ENCODE measurements around the gene NARS2.
"Not testable (repeated sequence)": the region's sequence is repeated elsewhere in the genome, so short reads cannot be mapped to it uniquely, and the experiment has no call there.

NARS2 gene

DNA sequence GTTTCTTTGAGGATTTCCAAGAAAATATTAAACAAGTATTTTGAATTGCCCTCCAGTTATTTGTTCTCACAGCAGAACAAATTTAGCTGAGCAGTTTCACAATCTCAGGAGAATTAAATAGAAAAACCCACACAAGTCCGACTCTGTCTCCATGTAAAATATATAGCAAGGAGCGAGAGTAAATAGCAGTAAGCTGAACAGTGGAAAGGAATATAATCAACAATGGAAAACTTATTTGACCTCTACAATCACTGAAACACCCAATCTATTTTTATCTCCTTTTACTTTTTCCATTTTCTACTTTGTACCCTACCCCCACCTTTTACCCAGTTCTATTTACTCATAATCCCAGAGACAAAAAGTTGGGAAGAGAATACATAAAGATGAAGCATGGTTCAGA lies 34.4 kb downstream of the NARS2 start:
- DNase-seq, result no peak

DNA sequence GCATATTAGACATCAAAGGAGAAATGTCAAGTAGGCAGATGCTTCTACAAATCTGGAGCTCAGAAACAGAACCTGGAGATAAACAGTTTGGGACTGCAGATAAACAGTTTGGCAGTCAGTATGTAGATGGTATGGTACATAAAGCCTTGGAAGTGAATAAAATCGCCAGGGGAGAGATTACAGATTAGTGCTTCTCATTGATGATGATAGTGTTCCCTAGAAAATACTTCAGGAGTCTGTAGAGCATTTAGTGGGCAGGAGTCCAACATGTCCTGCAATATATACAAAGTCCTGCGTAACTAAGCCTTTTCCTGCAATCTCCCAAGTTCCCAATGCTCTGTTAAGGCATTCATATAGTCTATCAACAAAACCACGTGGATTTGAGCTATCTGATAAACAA lies 35.2 kb downstream of the NARS2 start:
- DNase-seq, result no peak

DNA sequence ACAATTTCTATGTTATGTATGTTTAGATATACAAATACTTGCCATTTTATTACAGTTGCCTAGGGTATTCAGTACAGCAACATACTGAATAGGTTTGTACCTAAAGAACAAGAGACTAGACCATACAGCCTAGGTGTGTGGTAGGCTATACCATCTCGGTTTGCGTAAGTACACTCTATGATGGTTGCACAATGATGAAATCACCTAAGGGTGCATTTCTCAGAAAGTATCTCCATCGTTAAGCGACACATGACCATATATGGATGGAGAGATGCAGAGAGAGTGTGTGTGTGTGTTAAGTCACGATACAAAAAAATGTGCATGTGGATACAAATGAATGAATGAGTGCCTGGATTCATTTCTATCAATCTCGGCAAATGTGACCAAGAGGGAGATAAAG lies 37.7 kb downstream of the NARS2 start:
- DNase-seq, result no peak

DNA sequence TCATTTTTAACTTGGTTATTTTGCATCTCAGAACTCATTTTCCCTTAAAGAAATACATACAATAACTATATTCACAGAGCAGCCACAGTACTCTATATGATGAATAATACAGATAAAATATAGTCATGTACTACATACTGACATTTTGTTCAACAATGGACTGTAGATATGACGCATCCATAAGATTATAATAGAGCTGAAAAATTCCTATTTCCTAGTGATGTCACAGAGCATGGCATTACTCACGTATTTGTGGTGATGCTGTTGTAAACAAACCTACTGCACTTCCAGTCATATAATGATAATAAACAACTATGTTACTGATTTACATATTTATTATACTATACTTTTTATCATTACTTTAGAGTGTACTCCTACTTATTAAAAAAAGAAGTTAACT lies 38.7 kb downstream of the NARS2 start:
- DNase-seq, result no peak

DNA sequence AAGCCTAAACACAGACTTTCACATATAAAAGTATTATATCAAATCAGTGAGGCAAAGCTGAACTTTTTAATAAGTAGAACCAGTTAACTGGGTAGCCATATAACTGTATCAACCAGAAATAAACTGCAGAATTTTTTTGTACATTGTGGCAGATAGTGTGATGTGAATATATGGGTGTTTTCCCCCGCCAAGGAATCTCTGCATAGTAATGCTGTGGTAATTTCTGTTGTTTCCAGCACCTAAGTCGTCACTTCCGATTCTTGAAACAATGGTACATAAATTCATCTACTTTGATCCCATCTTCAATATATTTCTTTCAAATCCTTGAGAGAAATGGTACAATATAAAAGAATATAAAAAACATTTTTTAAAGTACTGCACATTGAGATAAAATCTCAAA lies 39.6 kb downstream of the NARS2 start:
- DNase-seq, result no peak

DNA sequence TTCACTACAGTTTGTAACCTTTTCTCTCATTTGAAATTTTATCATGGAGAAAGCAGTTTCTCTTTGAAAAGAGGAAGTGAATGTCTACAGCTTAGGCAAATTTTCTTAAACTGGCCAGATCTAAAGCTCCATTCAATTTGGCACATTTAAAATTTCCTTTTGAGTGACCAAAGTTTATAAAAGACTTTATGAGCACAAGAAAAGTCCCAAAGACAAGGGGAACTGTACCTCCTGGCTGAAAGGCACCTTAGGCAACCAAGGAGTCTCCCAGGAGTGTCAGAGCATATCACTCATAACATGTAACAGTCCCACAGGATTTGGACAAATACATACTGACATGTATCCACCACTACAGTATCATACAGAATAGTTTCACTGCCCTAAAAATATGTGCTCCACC lies 41.3 kb downstream of the NARS2 start:
- DNase-seq, result no peak

DNA sequence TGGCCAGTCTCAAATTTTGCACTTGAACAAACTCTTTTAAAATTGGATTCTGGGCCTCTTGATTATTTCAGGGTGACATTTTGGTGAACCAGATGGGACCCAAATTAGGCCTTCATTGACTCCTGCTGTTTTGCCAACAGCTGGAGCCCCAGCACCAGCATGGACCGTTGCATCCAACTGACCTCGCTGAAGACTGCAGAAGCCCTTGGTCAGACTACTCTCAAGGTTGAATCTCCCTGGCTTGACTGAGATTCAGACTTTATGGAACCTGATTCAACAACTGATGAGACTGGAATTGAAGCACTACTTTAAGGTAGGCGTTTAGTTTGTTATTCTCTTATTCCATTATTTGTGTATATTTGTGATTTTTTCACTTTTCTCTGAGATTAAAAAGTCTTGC lies 41.7 kb downstream of the NARS2 start:
- no peak for DNase-seq

DNA sequence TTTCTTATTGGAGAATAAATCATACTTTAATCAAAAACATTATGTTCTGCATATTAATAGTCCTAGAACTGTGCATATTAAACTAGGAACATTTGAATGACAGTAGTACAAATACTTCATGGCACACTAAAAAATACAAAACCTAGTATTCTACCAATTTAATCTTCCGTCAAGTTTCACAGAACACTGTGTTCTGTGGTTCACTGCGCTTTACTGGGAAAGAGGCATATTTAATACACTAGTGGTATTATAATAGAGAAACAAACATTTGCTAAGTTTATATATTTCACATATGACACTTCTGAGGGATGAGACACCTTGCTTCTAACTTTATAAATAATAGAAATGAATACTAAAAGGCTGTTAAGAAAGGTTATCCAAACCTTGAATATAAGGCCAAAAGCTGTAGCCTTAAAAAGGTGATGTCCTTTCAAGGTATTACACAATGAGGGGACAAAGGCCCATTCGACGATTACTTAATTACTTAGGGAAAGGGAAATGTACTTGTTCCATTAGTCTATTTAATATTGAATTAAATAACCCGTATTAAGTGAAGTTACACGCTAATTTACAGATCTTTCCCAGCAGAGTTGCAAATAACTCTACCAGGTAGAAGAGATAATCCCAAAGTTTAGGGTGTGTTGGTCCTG lies 48.0 kb downstream of the NARS2 start:
- no peak for DNase-seq

DNA sequence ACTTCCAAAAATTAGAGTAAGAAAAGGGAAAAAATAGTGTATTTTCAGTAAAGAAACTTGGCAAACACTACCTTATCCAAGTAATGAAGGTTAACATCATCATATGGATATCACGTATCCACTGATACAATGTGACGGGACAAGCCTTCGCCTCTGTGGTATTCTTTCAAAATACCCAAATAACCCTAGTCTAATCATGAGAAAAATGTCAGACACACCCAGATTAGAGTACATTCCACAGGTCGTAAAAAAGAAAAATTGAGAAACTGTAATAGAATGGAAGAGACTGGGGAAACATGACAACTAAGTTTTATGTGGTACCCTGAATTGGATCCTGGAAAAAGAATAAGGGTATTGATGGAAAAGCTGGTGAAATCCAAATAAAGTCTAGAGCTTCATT lies 48.9 kb downstream of the NARS2 start:
- DNase-seq, result no peak

DNA sequence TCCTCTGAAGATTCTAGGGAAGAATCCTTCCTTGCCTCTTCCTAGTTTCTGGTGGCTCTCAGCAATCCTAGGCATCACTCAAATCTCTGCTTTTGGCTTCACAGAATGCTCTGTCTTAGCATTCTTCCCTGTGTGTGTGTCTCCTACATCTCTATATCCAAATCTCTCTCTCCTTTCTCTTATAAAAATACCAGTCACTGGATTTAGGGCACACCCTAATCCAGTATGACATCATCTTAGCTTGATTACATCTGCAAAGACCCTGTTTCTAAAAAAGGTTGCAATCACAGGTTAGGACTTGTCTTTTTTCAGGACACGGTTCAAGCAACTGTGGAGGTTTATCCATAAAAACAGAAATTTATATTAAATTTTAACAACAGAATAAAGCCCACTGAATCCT lies 54.4 kb downstream of the NARS2 start:
- DNase-seq, result no peak

DNA sequence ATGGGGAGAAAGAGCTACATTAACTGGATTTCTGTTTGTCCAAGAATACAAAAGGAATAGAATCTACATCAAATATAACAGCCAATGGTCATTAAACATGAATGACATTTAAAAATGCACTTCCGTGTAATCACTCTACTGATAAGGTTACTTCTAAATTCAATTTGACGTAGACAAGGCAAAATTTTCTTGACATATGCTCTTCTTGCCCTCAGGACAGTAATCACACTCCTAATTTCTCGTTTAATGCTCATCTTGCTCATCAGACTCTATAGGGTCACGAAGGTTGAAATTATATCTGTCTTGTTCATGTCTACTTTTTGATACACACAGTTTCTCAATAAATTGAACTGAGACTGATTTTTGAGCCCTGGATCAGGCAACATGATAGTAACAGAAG lies 58.4 kb downstream of the NARS2 start:
- DNase-seq, result no peak

DNA sequence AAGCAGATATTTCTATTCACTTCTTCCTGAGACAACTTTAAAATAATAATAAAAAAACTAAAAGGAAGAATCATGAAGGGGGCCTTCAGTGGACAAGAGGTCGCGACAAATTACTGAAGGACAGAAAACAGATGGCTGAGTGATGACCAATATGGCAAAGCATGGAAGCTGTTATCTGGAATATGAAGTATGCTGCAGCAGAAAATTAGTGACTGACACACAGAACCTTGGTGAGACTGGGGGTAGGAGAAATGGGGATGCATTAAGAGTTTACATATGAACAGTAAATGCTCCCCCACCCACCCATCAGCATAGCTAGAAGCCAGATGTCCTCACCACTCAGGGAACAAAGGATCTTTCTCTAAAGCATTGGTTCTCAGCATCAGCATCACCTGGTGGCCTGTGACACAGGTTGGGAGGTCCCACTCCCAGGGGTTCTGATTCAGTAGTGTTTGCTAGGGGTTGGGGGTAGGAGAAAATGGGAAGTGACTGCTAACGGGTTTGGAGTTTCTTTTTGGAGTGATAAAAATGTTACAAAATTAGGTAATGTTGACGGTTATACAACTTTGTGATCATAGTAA lies 59.7 kb downstream of the NARS2 start:
- no peak for DNase-seq

DNA sequence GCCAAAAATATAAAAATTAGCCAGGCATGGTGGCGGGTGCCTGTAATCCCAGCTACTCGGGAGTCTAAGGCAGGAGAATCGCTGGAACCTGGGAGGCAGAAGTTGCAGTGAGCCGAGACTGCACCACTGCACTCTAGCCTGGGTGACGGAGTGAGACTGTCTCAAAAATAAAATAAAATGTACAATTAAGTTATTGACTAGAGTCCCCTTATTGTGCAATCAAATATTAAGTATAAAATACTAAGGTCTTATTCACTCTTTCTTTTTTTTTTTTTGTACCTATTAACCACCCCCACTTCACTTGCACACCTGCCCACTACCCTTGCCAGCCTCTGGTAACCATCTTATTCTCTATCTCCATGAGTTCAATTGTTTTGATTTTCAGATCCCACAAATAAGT lies 61.6 kb downstream of the NARS2 start:
- not testable (repeated sequence) for DNase-seq

DNA sequence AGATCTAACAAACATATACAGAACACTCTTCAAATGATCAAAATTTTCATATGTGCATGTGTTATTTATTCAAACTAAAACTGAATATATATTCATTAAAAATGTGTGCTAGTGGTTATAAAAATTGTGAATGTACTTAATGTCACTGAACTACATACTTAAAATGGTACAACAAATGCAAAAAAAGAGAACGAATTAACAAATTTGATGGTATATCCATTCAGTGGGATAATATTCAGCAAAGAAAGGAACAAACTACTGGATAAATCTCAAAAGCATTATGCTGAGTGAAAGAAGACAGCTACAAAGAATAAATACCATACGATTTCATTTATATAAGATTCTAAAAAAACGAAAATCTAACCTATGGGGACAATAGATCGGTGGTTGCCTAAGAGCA lies 64.1 kb downstream of the NARS2 start:
- DNase-seq, result no peak

DNA sequence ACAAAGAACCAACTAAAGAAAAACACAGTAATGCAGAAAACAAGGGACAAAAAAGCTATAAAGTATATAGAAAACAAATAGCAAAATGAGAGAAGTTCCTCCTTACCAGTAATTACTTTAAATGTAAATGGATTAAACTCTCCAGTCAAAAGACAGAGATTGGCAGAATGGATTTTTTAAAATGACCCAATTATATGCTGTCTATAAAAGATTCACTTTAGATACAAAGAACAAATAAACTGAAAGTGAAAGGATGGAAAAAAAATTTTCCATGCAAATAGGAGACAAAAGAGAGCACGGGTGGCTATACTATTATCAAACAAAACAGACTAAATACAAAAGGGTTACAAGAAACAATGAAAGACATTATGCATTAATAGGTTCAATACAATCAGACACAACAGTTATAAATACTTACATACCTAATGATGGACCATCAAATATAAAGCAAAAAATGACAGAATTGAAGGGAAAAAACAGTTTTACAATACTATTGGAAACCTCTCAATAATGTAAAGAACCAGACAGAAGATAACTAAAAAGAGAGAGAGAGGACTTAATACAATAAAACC lies 64.6 kb downstream of the NARS2 start:
- no peak for DNase-seq

DNA sequence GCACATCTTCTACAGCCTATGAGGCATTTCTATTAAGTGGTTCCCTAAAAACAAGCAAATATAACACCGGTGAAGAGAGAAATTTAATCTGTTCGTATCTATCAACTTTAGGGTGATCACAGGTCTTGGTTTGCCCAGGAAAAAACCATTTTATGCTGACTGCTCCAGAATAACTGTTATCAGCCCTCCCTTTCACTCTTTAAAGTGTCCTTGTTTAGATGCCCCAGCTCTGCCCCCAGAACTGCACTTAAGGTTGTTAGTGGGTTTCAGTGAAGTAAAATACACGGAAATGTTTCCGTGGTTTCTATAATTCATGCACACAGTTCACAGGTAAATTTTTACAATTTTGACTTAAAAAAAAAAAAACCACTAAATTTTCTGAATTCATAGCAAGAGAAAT lies 70.0 kb downstream of the NARS2 start:
- no peak for DNase-seq

DNA sequence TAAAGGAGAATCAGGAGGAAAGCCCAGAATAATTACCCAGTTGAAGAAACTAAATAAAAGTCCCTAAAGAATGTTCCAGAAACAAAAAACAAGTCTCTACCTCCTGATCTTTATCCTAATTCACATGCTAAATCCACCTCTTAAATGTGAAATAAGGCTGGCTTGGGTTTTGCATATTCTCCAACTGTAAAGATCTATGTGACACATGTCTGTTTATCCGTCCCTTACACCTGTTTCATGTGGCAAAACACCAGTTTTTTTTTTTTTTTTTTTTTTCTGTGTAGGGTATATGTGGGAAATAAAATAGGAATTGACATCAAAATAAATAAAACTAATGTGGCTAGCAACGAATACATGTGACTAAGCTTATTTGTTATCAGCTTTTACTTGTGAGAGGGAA lies 70.5 kb downstream of the NARS2 start:
- DNase-seq, result no peak

DNA sequence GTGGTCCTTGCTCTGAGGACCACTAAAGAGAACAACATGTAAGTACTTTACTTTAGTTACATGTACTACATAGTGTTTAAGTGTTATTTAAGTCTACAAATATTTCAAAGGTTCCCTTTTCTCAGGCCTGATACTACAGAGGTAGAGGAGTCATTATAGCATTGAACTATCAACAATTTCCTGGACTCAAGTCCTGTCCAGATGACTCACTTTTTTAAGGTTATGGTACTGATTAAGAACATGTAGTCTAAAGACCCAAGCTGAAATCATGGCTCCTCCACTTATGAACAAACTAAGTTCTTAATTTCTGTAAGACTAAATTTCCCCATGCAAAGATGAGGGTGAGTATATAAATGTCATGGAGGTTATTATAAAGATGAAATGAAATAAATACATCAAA lies 74.7 kb downstream of the NARS2 start:
- DNase-seq, result no peak

DNA sequence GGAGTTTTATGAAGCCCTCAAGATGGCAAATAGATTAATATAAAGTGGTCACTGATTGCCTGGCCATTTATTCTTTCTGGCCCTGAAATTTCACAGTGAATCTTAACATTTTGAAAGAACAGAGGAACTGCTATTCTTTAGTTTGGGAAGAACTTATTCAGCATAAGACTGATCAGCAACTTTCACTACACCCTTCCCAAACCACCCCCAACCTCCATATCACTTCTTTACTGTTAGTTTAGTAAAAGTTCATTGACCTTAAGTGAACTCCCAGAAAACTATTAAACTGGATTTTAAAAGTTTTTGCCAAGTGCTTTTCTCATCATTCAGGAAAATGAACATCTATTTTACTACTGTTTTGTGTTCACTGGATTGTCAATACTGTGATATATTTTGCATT lies 77.4 kb downstream of the NARS2 start:
- DNase-seq, result no peak

DNA sequence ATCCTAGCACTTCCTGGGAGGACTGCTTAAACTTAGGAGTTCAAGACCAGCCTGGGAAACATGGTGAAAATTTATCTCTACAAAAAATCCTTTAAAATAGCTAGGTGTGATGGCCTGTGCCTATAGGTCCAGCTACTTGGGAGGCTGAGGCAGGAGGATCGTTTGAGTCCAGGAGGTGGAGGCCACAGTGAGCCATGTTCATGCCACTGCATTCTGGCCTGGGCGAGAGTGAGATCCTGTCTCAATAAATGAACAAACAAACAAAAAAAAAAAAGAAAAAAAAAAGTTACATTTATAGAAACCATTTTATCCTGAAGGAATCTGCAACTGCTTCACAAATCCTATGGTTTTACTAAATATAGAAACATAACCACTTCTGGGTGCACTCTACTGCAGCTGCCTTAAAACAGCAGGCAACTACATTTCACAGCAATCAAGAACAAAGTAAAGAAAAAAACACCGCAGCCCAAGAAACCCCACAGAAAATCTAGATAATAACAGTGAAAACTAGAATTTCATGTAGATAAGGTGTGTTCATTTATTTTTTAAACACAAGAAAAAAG lies 81.2 kb downstream of the NARS2 start:
- DNase-seq, result no peak

DNA sequence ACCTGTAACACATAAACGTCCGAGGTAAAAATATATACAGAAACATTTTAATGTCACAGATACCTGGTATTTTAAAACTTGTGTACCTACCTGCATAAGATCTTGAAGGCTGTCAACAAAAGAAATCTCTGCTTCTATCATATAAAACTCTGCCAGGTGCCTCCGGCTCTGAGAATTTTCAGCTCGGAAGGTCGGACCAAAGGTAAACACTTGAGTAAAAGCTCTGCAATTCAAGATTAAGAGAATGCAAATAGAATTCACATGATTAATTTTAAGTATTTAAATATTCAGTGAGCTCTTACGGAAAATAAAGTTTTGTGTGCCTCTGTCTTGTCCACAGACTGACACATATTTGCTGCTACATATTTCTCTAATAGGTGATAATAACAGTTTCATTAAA lies 81.7 kb downstream of the NARS2 start:
- DNase-seq, result no peak

DNA sequence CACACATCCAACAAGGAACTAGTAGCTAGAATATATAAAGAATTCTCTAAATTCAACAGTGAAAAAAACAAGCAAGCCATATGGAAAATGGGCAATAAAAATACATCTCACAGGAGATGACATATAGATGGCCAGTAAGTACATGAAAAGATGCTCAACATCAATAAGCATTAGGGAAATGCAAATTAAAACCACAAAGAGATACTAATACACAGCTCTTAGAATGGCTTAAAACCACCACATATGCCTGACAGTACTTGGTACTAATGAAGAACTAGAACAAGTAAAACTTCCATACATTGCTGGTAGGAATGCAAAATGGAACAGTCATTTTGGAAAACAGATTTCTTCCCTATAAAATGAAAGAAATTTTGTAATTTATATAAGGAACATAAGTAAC lies 85.5 kb downstream of the NARS2 start:
- no peak for DNase-seq

DNA sequence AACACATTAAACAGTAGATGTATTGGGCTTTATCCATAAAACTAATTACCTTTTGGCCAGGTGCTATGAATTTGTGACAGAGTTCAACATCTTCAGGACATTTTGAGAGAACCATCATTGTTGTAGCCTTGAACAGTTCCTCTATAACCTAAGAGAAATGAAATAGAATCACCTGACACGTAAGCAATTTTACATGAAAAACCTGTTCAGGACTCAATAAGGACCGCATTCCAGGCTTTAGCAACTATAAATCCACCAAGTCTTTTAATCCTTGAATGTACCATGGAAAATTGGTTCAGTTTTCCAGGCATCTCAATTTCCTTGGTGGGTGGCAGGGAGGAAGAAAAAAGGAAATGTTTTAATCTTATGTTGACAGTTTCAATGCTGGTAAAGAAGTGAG lies 96.1 kb downstream of the NARS2 start:
- no peak for DNase-seq

DNA sequence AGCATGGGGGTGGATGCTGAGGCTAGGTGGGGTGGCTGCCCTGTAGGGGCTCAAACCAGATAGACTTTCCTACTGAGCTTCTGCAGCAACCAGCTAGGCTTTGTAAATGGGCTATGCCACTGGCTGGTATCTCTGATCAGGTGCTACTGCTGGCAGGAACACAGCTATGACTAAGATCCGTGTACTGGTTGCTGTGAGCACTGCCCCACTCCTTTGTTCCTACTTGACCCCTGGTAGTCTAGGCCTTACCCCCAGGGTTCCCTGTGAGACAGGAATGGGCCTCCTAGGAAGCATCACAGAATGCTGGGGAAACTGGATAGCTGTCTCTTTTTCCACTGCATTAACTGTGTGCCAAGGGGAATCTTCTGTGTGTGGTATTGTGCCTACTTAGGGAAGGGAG lies 98.6 kb downstream of the NARS2 start:
- no peak for DNase-seq

DNA sequence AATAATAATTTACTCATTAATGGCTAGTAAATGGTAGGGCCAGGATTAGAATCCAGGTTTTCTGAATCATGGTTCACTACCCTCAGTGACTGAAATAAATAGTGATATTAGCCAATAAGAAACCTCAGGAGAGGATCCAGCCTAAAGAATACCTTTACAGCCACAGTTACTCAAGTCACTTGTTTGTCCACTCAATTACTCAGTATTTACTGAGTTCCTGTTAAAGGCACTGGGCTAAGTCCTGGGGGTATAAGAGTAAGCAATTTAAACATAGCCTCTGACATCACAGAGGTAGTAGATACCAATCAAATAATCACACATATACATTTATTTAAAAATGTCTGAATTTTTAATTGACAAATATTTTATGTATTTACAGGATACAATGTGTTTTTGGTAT lies 100.2 kb downstream of the NARS2 start:
- no peak for DNase-seq

Data from SIG-M5 (cell line).